SU-DHL-6 (cell line): ENCODE measurements around the gene SDCCAG8.

Experiments used
- H2AFZ ChIP-seq: fragments of 200-600 bp; sonication (generic); 2 replicates; pipeline ENCODE4 v1.6.1; 2014; ENCODE audit warnings: low read depth, mild to moderate bottlenecking, moderate library complexity, mixed read lengths, antibody characterized with exemption, low read length; ENCODE audit not compliant: severe bottlenecking
- H3F3A ChIP-seq: fragments of 200-600 bp; shearing (Covaris generic); 2 replicates; pipeline ENCODE4 v1.6.0; 2016; ENCODE audit warnings: antibody characterized with exemption, mild to moderate bottlenecking; ENCODE audit not compliant: insufficient read depth
- H3K27ac ChIP-seq: fragments of 200-600 bp; sonication (generic); 2 replicates; pipeline ENCODE4 v1.5.1; 2016; ENCODE audit warnings: low read depth, mild to moderate bottlenecking, low read length, moderate library complexity, mixed read lengths
- H3K27me3 ChIP-seq: fragments of 200-600 bp; sonication (generic), shearing (Covaris generic); 2 replicates; pipeline ENCODE4 v1.6.0; 2014; ENCODE audit warnings: mild to moderate bottlenecking, low read length
- H3K36me3 ChIP-seq: fragments of 200-600 bp; sonication (generic); 2 replicates; pipeline ENCODE4 v1.6.1; 2014; ENCODE audit warnings: mild to moderate bottlenecking, low read length, mixed read lengths
- H3K4me2 ChIP-seq: fragments of 300-600, 200-600 bp; shearing (Covaris generic), sonication (generic); 2 replicates; pipeline ENCODE4 v1.6.0; 2014; ENCODE audit warnings: low read length, low read depth, mild to moderate bottlenecking; ENCODE audit not compliant: poor library complexity, severe bottlenecking
- H3K4me3 ChIP-seq: fragments of 200-600 bp; sonication (generic); 2 replicates; pipeline ENCODE4 v1.5.1; 2014; ENCODE audit warnings: antibody characterized with exemption, low read length, mild to moderate bottlenecking, mixed read lengths; ENCODE audit not compliant: insufficient read depth, poor library complexity, severe bottlenecking
- H3K79me2 ChIP-seq: fragments of 200-600 bp; sonication (generic); 2 replicates; pipeline ENCODE4 v1.6.1; 2014; ENCODE audit warnings: mild to moderate bottlenecking, low read length, moderate library complexity; ENCODE audit not compliant: insufficient read depth
- H3K9ac ChIP-seq: fragments of 200-600 bp; sonication (generic); 2 replicates; pipeline ENCODE4 v1.7.0; 2014; ENCODE audit warnings: mild to moderate bottlenecking, low read length
- H3K9me2 ChIP-seq: fragments of 200-600 bp; sonication (generic); replicated peaks from 2 replicates; pipeline ENCODE4 v1.6.1; 2014; ENCODE audit warnings: low read length; ENCODE audit not compliant: insufficient read depth
- H3K9me3 ChIP-seq: fragments of 200-600 bp; sonication (generic); 2 replicates; pipeline ENCODE4 v1.6.1; 2014; ENCODE audit warnings: low read length, mixed read lengths; ENCODE audit not compliant: insufficient read depth
- H4K20me1 ChIP-seq: fragments of 200-600 bp; sonication (generic); 2 replicates; pipeline ENCODE4 v1.6.1; 2014; ENCODE audit warnings: low read depth, mild to moderate bottlenecking, antibody characterized with exemption, low read length, moderate library complexity, mixed read lengths
- EZH2phosphoT487 ChIP-seq: fragments of 200-600 bp; sonication (generic), shearing (Covaris generic); conservative IDR thresholded peaks from 2 replicates; pipeline ENCODE4 v1.6.1; 2018; ENCODE audit warnings: mild to moderate bottlenecking, antibody characterized with exemption, low read length, moderate library complexity, mixed read lengths
- TF ChIP-seq, protein P1 (sequence below): fragments of 200-600 bp; sonication (generic); IDR thresholded peaks from one replicate; pipeline ENCODE4 v1.5.1; 2017; ENCODE audit warnings: antibody characterized with exemption, mild to moderate bottlenecking, low read length, moderate library complexity; ENCODE audit not compliant: insufficient read depth, poor library complexity, severe bottlenecking

SDCCAG8 gene

GRCh38 chr1:243349128-243349527 lies 93.3 kb downstream of the SDCCAG8 start:
- no peaks in the 10 kb centered on the region for H3F3A ChIP-seq
- H3K27ac ChIP-seq, result no peak overlapping the region
- TF ChIP-seq, protein P1, sequence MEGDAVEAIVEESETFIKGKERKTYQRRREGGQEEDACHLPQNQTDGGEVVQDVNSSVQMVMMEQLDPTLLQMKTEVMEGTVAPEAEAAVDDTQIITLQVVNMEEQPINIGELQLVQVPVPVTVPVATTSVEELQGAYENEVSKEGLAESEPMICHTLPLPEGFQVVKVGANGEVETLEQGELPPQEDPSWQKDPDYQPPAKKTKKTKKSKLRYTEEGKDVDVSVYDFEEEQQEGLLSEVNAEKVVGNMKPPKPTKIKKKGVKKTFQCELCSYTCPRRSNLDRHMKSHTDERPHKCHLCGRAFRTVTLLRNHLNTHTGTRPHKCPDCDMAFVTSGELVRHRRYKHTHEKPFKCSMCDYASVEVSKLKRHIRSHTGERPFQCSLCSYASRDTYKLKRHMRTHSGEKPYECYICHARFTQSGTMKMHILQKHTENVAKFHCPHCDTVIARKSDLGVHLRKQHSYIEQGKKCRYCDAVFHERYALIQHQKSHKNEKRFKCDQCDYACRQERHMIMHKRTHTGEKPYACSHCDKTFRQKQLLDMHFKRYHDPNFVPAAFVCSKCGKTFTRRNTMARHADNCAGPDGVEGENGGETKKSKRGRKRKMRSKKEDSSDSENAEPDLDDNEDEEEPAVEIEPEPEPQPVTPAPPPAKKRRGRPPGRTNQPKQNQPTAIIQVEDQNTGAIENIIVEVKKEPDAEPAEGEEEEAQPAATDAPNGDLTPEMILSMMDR, result no peak
- TF ChIP-seq EZH2phosphoT487, result no peak
- no peak overlapping the region for H3K4me3 ChIP-seq
- H3K9ac ChIP-seq, result no peak overlapping the region
- H4K20me1 ChIP-seq, result no peaks in the 10 kb centered on the region
- no peaks in the 10 kb centered on the region for H3K9me3 ChIP-seq
- H3K27me3 ChIP-seq, result no peaks in the 10 kb centered on the region
- peaks cover 3% of the 10 kb centered on the region; the same call in 1 of the 2 replicates for H3K36me3 ChIP-seq
- no peaks in the 10 kb centered on the region for H3K79me2 ChIP-seq
- no peak overlapping the region for H2AFZ ChIP-seq
- H3K4me2 ChIP-seq, result no peak overlapping the region
- H3K9me2 ChIP-seq, result no peaks in the 10 kb centered on the region

- Histone ChIP-seq H3K36me3 (no peaks in the 10 kb centered on the region), H3K79me2 (no peaks in the 10 kb centered on the region), H3K4me3 (no peak overlapping the region), H3K27me3 (no peaks in the 10 kb centered on the region), H4K20me1 (no peaks in the 10 kb centered on the region), H3K9ac (no peak overlapping the region), H2AFZ (no peak overlapping the region), H3F3A (no peaks in the 10 kb centered on the region), H3K27ac (no peak overlapping the region), H3K9me2 (no peaks in the 10 kb centered on the region), H3K4me2 (no peak overlapping the region), H3K9me3 (no peaks in the 10 kb centered on the region)
- TF ChIP-seq EZH2phosphoT487, result no peak
- TF ChIP-seq, protein P1, result no peak
Observed at GRCh38 chr1:243351337-243351736, 95.5 kb downstream of the SDCCAG8 start.

- Histone ChIP-seq H2AFZ (no peak overlapping the region), H3K36me3 (no peaks in the 10 kb centered on the region), H3F3A (no peaks in the 10 kb centered on the region), H3K27me3 (no peaks in the 10 kb centered on the region), H4K20me1 (no peaks in the 10 kb centered on the region), H3K9me3 (no peaks in the 10 kb centered on the region), H3K4me3 (no peak overlapping the region), H3K9ac (no peak overlapping the region), H3K27ac (no peak overlapping the region), H3K79me2 (no peaks in the 10 kb centered on the region), H3K4me2 (no peak overlapping the region), H3K9me2 (no peaks in the 10 kb centered on the region)
- no peak for TF ChIP-seq EZH2phosphoT487
- TF ChIP-seq, protein P1, result no peak
Observed at GRCh38 chr1:243354511-243355153, 98.8 kb downstream of the SDCCAG8 start.
